Left lung (tissue), 10 donors: Measurements from ENCODE around the gene MUSTN1. TPM values are rescaled to one million over a fixed set of nuclear protein-coding genes. Genes with fewer than 3 reads are reported as not detected.

Experiments used
- ATAC-seq: fragments of 200-7000 bp; cut with Tn5 transposase; one replicate; pipeline ENCODE4 v1.9.1; 2020; ENCODE audit warnings: moderate library complexity
- DNase-seq, 4 donors: peaks; one replicate each; pipeline ENCODE4 v3.0.0-alpha.2; 2013 to 2020
- H3K27ac ChIP-seq, 2 donors: fragments of 200-600 bp; sonication (generic) in 1 of 2; one replicate each; pipeline versions ENCODE4 v1.5.0 to v1.8.0; 2020 to 2021
- H3K27me3 ChIP-seq, 2 donors: fragments of 200-600 bp; sonication (generic) in 1 of 2; one replicate each; pipeline versions ENCODE4 v1.5.0 to v1.8.0; 2020 to 2021
- H3K36me3 ChIP-seq, 2 donors: fragments of 200-600 bp; sonication (generic) in 1 of 2; one replicate each; pipeline versions ENCODE4 v1.5.0 to v1.8.0; 2020 to 2021
- H3K4me1 ChIP-seq, 2 donors: fragments of 200-600 bp; one replicate each; pipeline ENCODE4 v1.8.0; 2021
- H3K4me3 ChIP-seq, 2 donors: fragments of 200-600 bp; sonication (generic) in 1 of 2; one replicate each; pipeline versions ENCODE4 v1.5.0 to v1.8.0; 2020 to 2021; ENCODE audit warnings: mild to moderate bottlenecking in 1 of 2
- H3K9me3 ChIP-seq, 2 donors: fragments of 200-600 bp; sonication (generic) in 1 of 2; one replicate each; pipeline versions ENCODE4 v1.5.0 to v1.8.0; 2020 to 2021
- intact Hi-C, 2 donors: fragments of 100-400 bp; cut with DNase I; formaldehyde crosslinking; loops; one replicate each; pipeline versions ENCODE4 v1.11.2 to v1.14.2; 2022
- polyA plus RNA-seq, 6 donors: library from polyadenylated mRNA; unstranded; fragments of 120-200 nt; gene quantifications; one replicate each; pipeline ENCODE4 v1.2.1, GENCODE V29; 2013; ENCODE audit not compliant: insufficient read length in 6 of 6
- total RNA-seq, 2 donors: library from RNA; stranded (reverse); fragmentation: NEBNext Ultra II Directional; extraction: Animal tissue kit (Norgen Biotek cat#: 25700); gene quantifications; one replicate each; pipeline ENCODE4 v1.2.1, GENCODE V29; 2021
- TF ChIP-seq, protein P1 (sequence below), 2 donors: fragments of 200-600 bp; sonication (generic) in 1 of 2; IDR thresholded peaks; one replicate each; pipeline versions ENCODE4 v1.5.0 to v1.8.0; 2021; ENCODE audit warnings: antibody characterized with exemption in 2 of 2
- donor health status: DM: no; HTN: yes; CAD: no.
- donor health status: DM: no; HTN: no; CAD: no.

Gene MUSTN1
- total and polyA plus RNA-seq, 8 donors = 0.34 to 7.5 (median 1.1) TPM; not detected in 1

DNA sequence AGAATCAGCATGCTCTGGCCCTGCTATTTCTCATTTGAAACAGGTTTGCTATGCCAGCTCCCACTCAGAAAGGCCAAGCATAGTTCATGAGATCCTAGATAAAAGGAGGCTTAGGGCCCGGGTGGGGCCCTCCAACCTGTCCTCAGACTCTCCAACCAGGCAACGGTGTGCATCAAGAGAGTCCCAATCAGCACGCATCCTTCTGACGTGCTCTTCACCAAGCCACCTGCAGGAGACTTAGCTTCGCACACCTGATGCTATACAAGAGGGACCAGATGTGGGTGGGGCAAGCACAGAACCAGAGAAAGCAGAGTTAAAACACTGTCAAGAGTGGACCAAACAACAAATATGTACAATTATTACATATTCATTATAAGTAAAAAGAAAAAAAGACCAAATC, 45.2 kb upstream of the MUSTN1 start:
- DNase-seq = no peak
- peaks cover 0 to 7% of the 10 kb centered on the region in 2 donors for H3K36me3 ChIP-seq
- H3K27me3 ChIP-seq = no peaks in the 10 kb centered on the region
- H3K9me3 ChIP-seq = no peaks in the 10 kb centered on the region
- H3K27ac ChIP-seq = no peak overlapping the region
- intact Hi-C loops = no loop called here
- H3K4me1 ChIP-seq = peaks cover 0 to 4% of the 10 kb centered on the region in 2 donors
- TF ChIP-seq, protein P1, sequence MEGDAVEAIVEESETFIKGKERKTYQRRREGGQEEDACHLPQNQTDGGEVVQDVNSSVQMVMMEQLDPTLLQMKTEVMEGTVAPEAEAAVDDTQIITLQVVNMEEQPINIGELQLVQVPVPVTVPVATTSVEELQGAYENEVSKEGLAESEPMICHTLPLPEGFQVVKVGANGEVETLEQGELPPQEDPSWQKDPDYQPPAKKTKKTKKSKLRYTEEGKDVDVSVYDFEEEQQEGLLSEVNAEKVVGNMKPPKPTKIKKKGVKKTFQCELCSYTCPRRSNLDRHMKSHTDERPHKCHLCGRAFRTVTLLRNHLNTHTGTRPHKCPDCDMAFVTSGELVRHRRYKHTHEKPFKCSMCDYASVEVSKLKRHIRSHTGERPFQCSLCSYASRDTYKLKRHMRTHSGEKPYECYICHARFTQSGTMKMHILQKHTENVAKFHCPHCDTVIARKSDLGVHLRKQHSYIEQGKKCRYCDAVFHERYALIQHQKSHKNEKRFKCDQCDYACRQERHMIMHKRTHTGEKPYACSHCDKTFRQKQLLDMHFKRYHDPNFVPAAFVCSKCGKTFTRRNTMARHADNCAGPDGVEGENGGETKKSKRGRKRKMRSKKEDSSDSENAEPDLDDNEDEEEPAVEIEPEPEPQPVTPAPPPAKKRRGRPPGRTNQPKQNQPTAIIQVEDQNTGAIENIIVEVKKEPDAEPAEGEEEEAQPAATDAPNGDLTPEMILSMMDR (IDR thresholded peaks at IDR 0.05) = no peak
- ATAC-seq = no peak
- H3K4me3 ChIP-seq = no peak overlapping the region

DNA sequence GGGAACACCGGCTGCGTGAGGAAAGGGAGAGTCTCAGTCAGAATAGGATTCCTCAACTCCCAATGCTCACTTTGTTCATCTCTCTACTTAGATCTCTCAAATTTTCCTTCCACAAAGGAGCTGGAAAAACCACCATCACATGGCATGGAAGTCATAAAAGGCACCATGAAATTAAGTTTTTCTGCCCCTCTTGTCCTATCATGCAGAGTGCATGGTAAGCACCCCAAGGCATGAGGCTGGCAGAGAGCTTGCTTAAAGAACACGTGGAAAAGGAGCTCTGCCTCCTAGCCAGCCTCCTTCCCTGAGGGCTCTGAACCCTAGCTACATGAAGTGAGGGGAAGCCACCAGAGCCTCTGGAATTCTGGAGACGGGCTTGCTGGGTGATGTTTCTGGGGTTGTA, 44.8 kb upstream of the MUSTN1 start:
- intact Hi-C loops = no loop called here
- ATAC-seq = no peak
- H3K4me3 ChIP-seq = no peak overlapping the region
- DNase-seq = no peak
- H3K27ac ChIP-seq = no peak overlapping the region
- no peaks in the 10 kb centered on the region for H3K9me3 ChIP-seq
- H3K27me3 ChIP-seq = no peaks in the 10 kb centered on the region
- peaks cover 0 to 7% of the 10 kb centered on the region in 2 donors for H3K36me3 ChIP-seq
- TF ChIP-seq, protein P1 (IDR thresholded peaks at IDR 0.05) = no peak
- peaks cover 0 to 7% of the 10 kb centered on the region in 2 donors for H3K4me1 ChIP-seq

DNA sequence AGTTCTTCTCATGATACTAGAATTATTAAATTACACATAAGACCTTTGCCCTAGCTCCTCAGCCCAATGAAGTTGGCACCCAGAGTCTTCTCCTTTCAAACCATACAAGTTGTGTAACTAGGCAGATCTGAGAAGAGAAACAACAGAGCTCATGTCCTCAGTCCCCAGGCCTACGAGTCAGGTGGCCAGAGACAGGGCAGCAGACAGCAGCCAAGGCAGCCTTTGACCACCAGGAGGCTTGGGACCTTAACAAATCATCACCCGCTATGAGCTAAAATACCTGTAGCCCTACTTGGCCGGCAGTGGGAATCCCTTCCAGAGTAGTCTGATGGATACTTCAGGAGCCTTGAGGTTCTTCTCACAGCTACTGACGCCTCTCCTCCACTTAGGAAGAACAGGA, 44.3 kb upstream of the MUSTN1 start:
- Histone ChIP-seq H3K27me3 (no peaks in the 10 kb centered on the region), H3K36me3 (peaks cover 0 to 7% of the 10 kb centered on the region in 2 donors), H3K27ac (no peak overlapping the region), H3K4me1 (peaks cover 0 to 12% of the 10 kb centered on the region in 2 donors), H3K4me3 (no peak overlapping the region), H3K9me3 (no peaks in the 10 kb centered on the region)
- intact Hi-C loops = no loop called here
- ATAC-seq = no peak
- TF ChIP-seq, protein P1 (IDR thresholded peaks at IDR 0.05) = no peak
- DNase-seq = no peak

DNA sequence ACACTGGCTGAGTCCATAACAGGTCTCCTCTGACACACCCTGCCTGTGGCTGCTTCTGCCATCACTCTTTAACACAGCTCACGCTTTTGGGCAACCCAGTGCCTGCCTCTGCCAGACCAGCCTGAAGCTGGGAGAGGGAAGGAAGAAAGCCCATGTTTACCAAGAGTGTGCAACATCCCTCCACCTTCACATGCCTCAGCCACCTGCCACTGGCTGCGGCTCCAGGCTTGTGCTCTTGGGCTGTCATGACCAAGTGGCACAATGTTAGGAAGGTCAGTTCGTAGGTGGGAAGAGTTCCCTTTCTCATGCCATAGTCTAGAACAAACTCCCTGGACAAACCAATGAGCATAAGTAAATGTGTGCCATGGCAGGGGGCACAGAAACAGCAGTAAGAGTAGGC, 42.3 kb upstream of the MUSTN1 start:
- H3K36me3 ChIP-seq = peaks cover 0 to 7% of the 10 kb centered on the region in 2 donors
- no peak for DNase-seq
- peaks cover 0 to 23% of the 10 kb centered on the region in 2 donors for H3K4me1 ChIP-seq
- no peaks in the 10 kb centered on the region for H3K27me3 ChIP-seq
- no peak overlapping the region for H3K4me3 ChIP-seq
- H3K9me3 ChIP-seq = no peaks in the 10 kb centered on the region
- no peak overlapping the region for H3K27ac ChIP-seq
- no peak for ATAC-seq
- TF ChIP-seq, protein P1 (IDR thresholded peaks at IDR 0.05) = no peak
- intact Hi-C loops = no loop called here

DNA sequence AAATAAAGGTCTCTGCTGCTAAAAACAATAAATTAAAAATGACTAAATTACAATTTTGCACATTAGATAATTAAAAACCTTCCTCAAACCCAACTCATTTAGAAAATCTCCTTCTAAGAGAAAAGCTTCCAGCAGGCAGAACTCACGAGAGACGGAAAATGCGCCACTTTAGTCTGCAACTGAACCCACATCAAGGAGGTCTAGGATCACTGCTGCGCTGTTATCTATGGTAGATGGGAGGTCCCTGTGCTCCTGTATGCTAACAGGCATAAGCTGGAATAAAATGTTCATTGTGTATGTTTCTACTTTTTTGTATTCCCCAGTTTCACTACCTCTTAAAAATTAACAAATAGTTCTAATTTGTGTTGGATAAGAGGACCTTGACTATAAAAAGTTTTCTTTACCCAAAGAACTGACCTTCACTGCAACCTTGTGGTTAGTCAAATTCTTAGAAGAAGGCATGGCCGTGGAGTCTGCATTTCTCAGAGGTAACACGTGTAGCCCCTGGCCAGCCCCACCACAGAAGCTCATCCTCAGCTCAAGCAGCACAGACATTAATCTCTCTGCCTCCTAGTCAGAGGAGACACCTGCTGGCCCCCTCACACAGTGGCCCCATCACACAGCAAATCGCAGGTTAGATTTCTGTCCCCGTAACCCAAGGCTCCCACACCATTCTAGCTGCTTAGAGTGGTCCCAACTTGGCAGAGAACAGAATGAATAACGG, 40.2 kb upstream of the MUSTN1 start:
- Histone ChIP-seq H3K36me3 (peaks cover 0 to 7% of the 10 kb centered on the region in 2 donors), H3K9me3 (no peaks in the 10 kb centered on the region), H3K4me3 (no peak overlapping the region), H3K27ac (no peak overlapping the region), H3K4me1 (peaks cover 0 to 27% of the 10 kb centered on the region in 2 donors), H3K27me3 (no peaks in the 10 kb centered on the region)
- no peak for DNase-seq
- TF ChIP-seq, protein P1 (IDR thresholded peaks at IDR 0.05) = no peak
- no peak for ATAC-seq
- intact Hi-C loops = no loop called here
